IMR-90 (cell line): ENCODE data around the gene MDM4. TPM values are rescaled to one million over a fixed set of nuclear protein-coding genes. Genes with fewer than 3 reads are reported as not detected.

Source experiments
- ATAC-seq: fragments of 200-7000 bp; cut with Tn5 transposase; 2 replicates; pipeline ENCODE4 v1.9.1; 2020; ENCODE audit warnings: low read depth, mild to moderate bottlenecking, moderate library complexity
- BruUV-seq: library from RNA; stranded (reverse); fragments of 400-500 nt; replicated peaks from 2 replicates; lab custom pipeline; 2021; lab: Mats Ljungman, UMichigan
- CTCF ChIA-PET: fragments of 300-600 bp; formaldehyde crosslinking; extraction: SDS; loops from one replicate; lab custom pipeline; 2021; ENCODE audit warnings: antibody characterized with exemption; lab: Yijun Ruan, JAX
- POLR2A ChIA-PET: fragments of 300-600 bp; sonication (Branson Sonifier 250); formaldehyde crosslinking; loops from one replicate; lab custom pipeline; 2022; ENCODE audit warnings: antibody characterized with exemption; ENCODE audit not compliant: unreplicated experiment; lab: Charles Lee
- DNase-seq: peaks from one replicate; pipeline ENCODE4 v3.0.0; 2013
- H2AFZ ChIP-seq: replicated peaks from 2 replicates; pipeline ENCODE3; 2013; ENCODE audit warnings: low read length, mild to moderate bottlenecking; ENCODE audit not compliant: poor library complexity
- H2AK5ac ChIP-seq: 2 replicates; pipeline ENCODE4 v1.6.1; 2013; ENCODE audit warnings: low read depth, low read length, inconsistent platforms
- H2AK9ac ChIP-seq: replicated peaks from 2 replicates; pipeline ENCODE3; 2013; ENCODE audit warnings: mild to moderate bottlenecking, low read depth, low read length, moderate library complexity; ENCODE audit not compliant: poor library complexity
- H2BK120ac ChIP-seq: 2 replicates; pipeline ENCODE4 v1.6.1; 2013; ENCODE audit warnings: low read depth, low read length, inconsistent platforms
- H2BK15ac ChIP-seq: 3 replicates; pipeline ENCODE4 v1.6.1; 2013; ENCODE audit warnings: low read depth, low read length, inconsistent platforms
- H2BK20ac ChIP-seq: 2 replicates; pipeline ENCODE4 v1.6.1; 2013; ENCODE audit warnings: low read depth, mild to moderate bottlenecking, inconsistent platforms, low read length, moderate library complexity
- H2BK5ac ChIP-seq: 2 replicates; pipeline ENCODE4 v1.6.1; 2013; ENCODE audit warnings: mild to moderate bottlenecking, low read depth, low read length, inconsistent platforms; ENCODE audit not compliant: poor library complexity, severe bottlenecking
- H3K14ac ChIP-seq: replicated peaks from 2 replicates; pipeline ENCODE4 v1.6.1; 2013; ENCODE audit warnings: low read depth, low read length, inconsistent platforms
- H3K18ac ChIP-seq: 2 replicates; pipeline ENCODE4 v1.6.1; 2013; ENCODE audit warnings: low read depth, low read length, control low read depth
- H3K23ac ChIP-seq: 2 replicates; pipeline ENCODE4 v1.6.1; 2013; ENCODE audit warnings: low read depth, low read length, inconsistent platforms
- H3K27ac ChIP-seq: 2 replicates; pipeline ENCODE4 v1.5.1; 2013; ENCODE audit warnings: mild to moderate bottlenecking, control low read depth, low read length; ENCODE audit not compliant: insufficient read depth
- H3K27me3 ChIP-seq: 2 replicates; pipeline ENCODE4 v1.6.1; 2013; ENCODE audit warnings: low read length; ENCODE audit not compliant: control insufficient read depth, insufficient read depth
- H3K36me3 ChIP-seq: 2 replicates; pipeline ENCODE4 v1.6.1; 2013; ENCODE audit warnings: low read length, mixed read lengths; ENCODE audit not compliant: control insufficient read depth, insufficient read depth
- H3K4ac ChIP-seq: 2 replicates; pipeline ENCODE4 v1.6.1; 2013; ENCODE audit warnings: low read depth, low read length, inconsistent platforms
- H3K4me1 ChIP-seq: 2 replicates; pipeline ENCODE4 v1.6.1; 2013; ENCODE audit warnings: low read length, mixed read lengths; ENCODE audit not compliant: control insufficient read depth, insufficient read depth
- H3K4me2 ChIP-seq: 2 replicates; pipeline ENCODE4 v1.6.1; 2013; ENCODE audit warnings: low read depth, mild to moderate bottlenecking, control low read depth, low read length, moderate library complexity
- H3K4me3 ChIP-seq: 2 replicates; pipeline ENCODE4 v1.5.1; 2013; ENCODE audit warnings: low read depth, mild to moderate bottlenecking, control low read depth, low read length, moderate library complexity; ENCODE audit not compliant: insufficient read depth
- H3K56ac ChIP-seq: 2 replicates; pipeline ENCODE4 v1.6.1; 2013; ENCODE audit warnings: low read length, inconsistent platforms; ENCODE audit not compliant: insufficient read depth; ENCODE audit errors: extremely low read depth
- H3K79me1 ChIP-seq, 2 experiments: 2 replicates each; pipeline ENCODE4 v1.6.1; 2013; ENCODE audit warnings: low read length in 2 of 2, inconsistent platforms in 1 of 2, low read depth in 1 of 2
- H3K9ac ChIP-seq: 2 replicates; pipeline ENCODE4 v1.6.1; 2013; ENCODE audit warnings: low read depth, low read length, control low read depth
- H3K9me1 ChIP-seq: 2 replicates; pipeline ENCODE4 v1.6.1; 2013; ENCODE audit warnings: low read length, inconsistent platforms; ENCODE audit not compliant: insufficient read depth
- H3K9me3 ChIP-seq: 2 replicates; pipeline ENCODE4 v1.6.1; 2013; ENCODE audit warnings: low read length; ENCODE audit not compliant: control insufficient read depth, insufficient read depth
- H4K20me1 ChIP-seq: 2 replicates; pipeline ENCODE4 v1.6.1; 2013; ENCODE audit warnings: low read length, inconsistent platforms; ENCODE audit not compliant: insufficient read depth
- H4K5ac ChIP-seq: 2 replicates; pipeline ENCODE4 v1.6.1; 2013; ENCODE audit warnings: mild to moderate bottlenecking, low read depth, low read length, control low read depth
- H4K8ac ChIP-seq, 2 experiments: 2 replicates each; pipeline ENCODE4 v1.6.1; 2013; ENCODE audit warnings: low read depth in 2 of 2, low read length in 2 of 2, control low read depth in 1 of 2, inconsistent platforms in 1 of 2
- H4K91ac ChIP-seq: 2 replicates; pipeline ENCODE4 v1.6.1; 2013; ENCODE audit warnings: low read depth, low read length, inconsistent platforms; ENCODE audit not compliant: insufficient read depth
- CHD1 ChIP-seq: IDR thresholded peaks from 2 replicates; pipeline ENCODE4 v1.6.1; 2012; ENCODE audit warnings: low read depth, low read length, improper control_type of control experiment
- MAFK ChIP-seq: IDR thresholded peaks from 2 replicates; pipeline ENCODE4 v1.6.1; 2012; ENCODE audit warnings: low read depth, low read length, improper control_type of control experiment
- MXI1 ChIP-seq: IDR thresholded peaks from 2 replicates; pipeline ENCODE4 v1.6.1; 2012; ENCODE audit warnings: low read depth, mild to moderate bottlenecking, low read length, moderate library complexity, borderline replicate concordance
- POLR2A ChIP-seq: IDR thresholded peaks from 2 replicates; pipeline ENCODE4 v1.6.1; 2012; ENCODE audit warnings: mild to moderate bottlenecking, low read depth, low read length
- RAD21 ChIP-seq: IDR thresholded peaks from 2 replicates; pipeline ENCODE4 v1.6.1; 2012; ENCODE audit warnings: low read length, improper control_type of control experiment
- RCOR1 ChIP-seq: IDR thresholded peaks from 2 replicates; pipeline ENCODE4 v1.6.1; 2012; ENCODE audit warnings: mild to moderate bottlenecking, low read length, improper control_type of control experiment; ENCODE audit not compliant: insufficient replicate concordance
- RFX5 ChIP-seq: IDR thresholded peaks from 2 replicates; pipeline ENCODE4 v1.8.0; 2012; ENCODE audit warnings: low read depth, mild to moderate bottlenecking, low read length, moderate library complexity
- SMC3 ChIP-seq: fragments of 150-350 bp; IDR thresholded peaks from 2 replicates; pipeline ENCODE4 v1.6.1; 2016; ENCODE audit warnings: low read depth, mild to moderate bottlenecking, antibody characterized with exemption, low read length, moderate library complexity
- WGBS, 2 experiments: methylation state at CpG; one replicate each; pipeline versions ENCODE4 v1.1.5 to v1.1.7; 2013; ENCODE audit warnings: missing lambda C conversion rate in 2 of 2; ENCODE audit not compliant: insufficient read length in 1 of 2; ENCODE audit errors: extremely low coverage in 2 of 2; 5-methylcytosine and 5-hydroxymethylcytosine counted together
- dilution Hi-C: fragments of 300-500 bp; cut with HindIII; formaldehyde crosslinking; loops from one replicate; pipeline ENCODE4 v1.14.3; 2018; ENCODE audit warnings: low sequenced_read_pairs; ENCODE audit not compliant: unreplicated experiment
- in situ Hi-C: fragments of 300-500 bp; cut with MboI; formaldehyde crosslinking; loops from 3 replicates; pipeline ENCODE4 v1.14.3; 2019; ENCODE audit warnings: low sequenced_read_pairs, inconsistent platforms, mixed read lengths
- intact Hi-C: fragments of 100-400 bp; cut with micrococcal nuclease; formaldehyde crosslinking; loops from 2 replicates; pipeline ENCODE4 v1.10.0; 2022
- polyA plus RNA-seq, 3 experiments: library from polyadenylated mRNA; depleted of rRNA; stranded (reverse); fragments of >200 nt; gene quantifications; 2 replicates each; pipeline ENCODE4 v1.2.3, GENCODE V29; 2012; ENCODE audit warnings: low replicate concordance in 1 of 3
- total RNA-seq: library from RNA; depleted of rRNA; stranded (reverse); fragments of >200 nt; gene quantifications from 2 replicates; pipeline ENCODE4 v1.2.3, GENCODE V29; 2012

Gene MDM4
- total and polyA plus RNA-seq, 2 of the 4 experiments (the other 2 are of a cell fraction) = 7.4 to 20.1 TPM

- TF ChIP-seq MXI1 = no peak
Measured at GRCh38 chr1:204466416-204467405, 49.5 kb upstream of the MDM4 start (continued).

- Histone ChIP-seq H3K79me1 (no peaks in the 10 kb centered on the region), H4K20me1 (no peaks in the 10 kb centered on the region), H3K14ac (no peak overlapping the region), H2AK5ac (no peak overlapping the region), H4K91ac (no peak overlapping the region), H3K4me2 (no peak overlapping the region), H2AFZ (no peak overlapping the region), H2AK9ac (no peak overlapping the region), H3K27ac (no peak overlapping the region), H3K9ac (no peak overlapping the region), H3K9me1 (no peaks in the 10 kb centered on the region; the same call in 1 of the 2 replicates), H3K36me3 (peaks cover 3% of the 10 kb centered on the region; the same call in 1 of the 2 replicates), H4K8ac (no peak overlapping the region), H3K18ac (no peak overlapping the region), H3K4ac (no peak overlapping the region), H3K4me3 (no peak overlapping the region), H3K23ac (no peak overlapping the region), H4K5ac (no peak overlapping the region), H2BK15ac (no peak overlapping the region), H2BK120ac (no peak overlapping the region), H2BK5ac (no peak overlapping the region), H3K4me1 (no peaks in the 10 kb centered on the region; the same call in 1 of the 2 replicates), H3K27me3 (no peaks in the 10 kb centered on the region), H2BK20ac (no peak overlapping the region), H3K9me3 (no peaks in the 10 kb centered on the region), H3K56ac (no peak overlapping the region)
- dilution Hi-C loops (no loop called here), intact Hi-C loops (no loop called here), in situ Hi-C loops (no loop called here)
- ATAC-seq (no peak), DNase-seq (no peak)
- TF ChIP-seq MAFK = no peak
- TF ChIP-seq POLR2A = no peak
- TF ChIP-seq SMC3 = no peak
- TF ChIP-seq RCOR1 = no peak
- TF ChIP-seq MXI1 = no peak
- TF ChIP-seq RAD21 = no peak
- TF ChIP-seq CHD1 = no peak
- no peak for TF ChIP-seq RFX5
- BruUV-seq = no TSS peak
- CTCF ChIA-PET = no interaction called here
- 50% methylated on average over 1 of the region's 10 CpGs; no CpG with 5 or more reads in 1 of the 2 experiments for WGBS, 2 experiments
- POLR2A ChIA-PET = no interaction called here
Measured at GRCh38 chr1:204468206-204468605, 48.0 kb upstream of the MDM4 start.
